Trophoblast cell (in vitro differentiated cells and primary cell): ENCODE measurements around the gene MFSD1.
"Not testable (repeated sequence)": the region's sequence is repeated elsewhere in the genome, so short reads cannot be mapped to it uniquely, and the experiment has no call there.

ENCODE experiments used
- DNase-seq, 2 donors: peaks; one replicate each; pipeline ENCODE4 v3.0.0-alpha.2; 2016
- H2AFZ ChIP-seq: 2 replicates; pipeline ENCODE4 v1.6.1; 2013; ENCODE audit warnings: low read length, moderate library complexity, mild to moderate bottlenecking; ENCODE audit not compliant: insufficient read depth, poor library complexity
- H2AK5ac ChIP-seq: 2 replicates; pipeline ENCODE4 v1.6.1; 2013; ENCODE audit warnings: mild to moderate bottlenecking, low read length
- H2BK120ac ChIP-seq: 2 replicates; pipeline ENCODE4 v1.6.1; 2013; ENCODE audit warnings: low read length, mild to moderate bottlenecking, moderate library complexity; ENCODE audit not compliant: insufficient read depth, poor library complexity
- H2BK12ac ChIP-seq: 2 replicates; pipeline ENCODE4 v1.6.1; 2013; ENCODE audit warnings: mild to moderate bottlenecking, low read length, moderate library complexity
- H2BK5ac ChIP-seq: 2 replicates; pipeline ENCODE4 v1.6.1; 2013; ENCODE audit warnings: low read length, low read depth, moderate library complexity, mild to moderate bottlenecking; ENCODE audit not compliant: poor library complexity
- H3K14ac ChIP-seq: 2 replicates; pipeline ENCODE4 v1.6.1; 2013; ENCODE audit warnings: mild to moderate bottlenecking, low read length
- H3K18ac ChIP-seq: 2 replicates; pipeline ENCODE4 v1.6.1; 2013; ENCODE audit warnings: mild to moderate bottlenecking, low read length
- H3K23ac ChIP-seq: 2 replicates; pipeline ENCODE4 v1.6.1; 2013; ENCODE audit warnings: low read length
- H3K27ac ChIP-seq: 2 replicates; pipeline ENCODE4 v1.5.1; 2013; ENCODE audit warnings: low read depth, mild to moderate bottlenecking, inconsistent platforms, low read length, moderate library complexity
- H3K27me3 ChIP-seq: 2 replicates; pipeline ENCODE4 v1.6.1; 2013; ENCODE audit warnings: inconsistent platforms, mild to moderate bottlenecking, low read length, moderate library complexity; ENCODE audit not compliant: insufficient read depth
- H3K36me3 ChIP-seq, 2 experiments: 1 replicate in 1 of 2; 2 replicates in 1 of 2; pipeline ENCODE4 v1.6.1; 2013; ENCODE audit warnings: low read length in 2 of 2, mild to moderate bottlenecking in 2 of 2, moderate library complexity in 1 of 2; ENCODE audit not compliant: insufficient read depth in 2 of 2, control insufficient read depth in 1 of 2
- H3K4ac ChIP-seq: 2 replicates; pipeline ENCODE4 v1.6.1; 2013; ENCODE audit warnings: low read depth, mild to moderate bottlenecking, low read length, moderate library complexity
- H3K4me1 ChIP-seq, 2 experiments: 1 replicate in 1 of 2; 2 replicates in 1 of 2; pipeline ENCODE4 v1.6.1; 2013; ENCODE audit warnings: low read length in 2 of 2, mild to moderate bottlenecking in 2 of 2, moderate library complexity in 1 of 2; ENCODE audit not compliant: insufficient read depth in 2 of 2, control insufficient read depth in 1 of 2
- H3K4me2 ChIP-seq: 2 replicates; pipeline ENCODE4 v1.6.1; 2013; ENCODE audit warnings: inconsistent platforms, mild to moderate bottlenecking, low read length, moderate library complexity
- H3K4me3 ChIP-seq: 2 replicates; pipeline ENCODE4 v1.5.1; 2013; ENCODE audit warnings: mild to moderate bottlenecking, low read depth, low read length, inconsistent platforms
- H3K79me1 ChIP-seq: one replicate; pipeline ENCODE4 v1.6.1; 2013; ENCODE audit warnings: low read length
- H3K79me2 ChIP-seq: 2 replicates; pipeline ENCODE4 v1.6.1; 2013; ENCODE audit warnings: low read length, mild to moderate bottlenecking; ENCODE audit not compliant: control insufficient read depth, insufficient read depth, poor library complexity
- H3K9ac ChIP-seq: 2 replicates; pipeline ENCODE4 v1.6.1; 2013; ENCODE audit warnings: mild to moderate bottlenecking, low read length
- H3K9me3 ChIP-seq: 2 replicates; pipeline ENCODE4 v1.6.1; 2013; ENCODE audit warnings: low read depth, mild to moderate bottlenecking, control low read depth, inconsistent platforms, low read length; ENCODE audit not compliant: insufficient read depth
- H4K12ac ChIP-seq: 2 replicates; pipeline ENCODE4 v1.6.1; 2013; ENCODE audit warnings: low read depth, mild to moderate bottlenecking, low read length, moderate library complexity
- H4K8ac ChIP-seq: 2 replicates; pipeline ENCODE4 v1.6.1; 2013; ENCODE audit warnings: low read depth, mild to moderate bottlenecking, low read length, moderate library complexity
- H4K91ac ChIP-seq: one replicate; pipeline ENCODE4 v1.6.1; 2013; ENCODE audit warnings: low read depth, mild to moderate bottlenecking, low read length, moderate library complexity
- WGBS: extraction: QIAGEN DNeasy Blood & Tissue Kit; methylation state at CpG from one replicate; pipeline ENCODE4 v1.1.7; 2013; ENCODE audit warnings: missing lambda C conversion rate; ENCODE audit not compliant: insufficient read length, insufficient coverage; ENCODE audit errors: extremely low coverage; 5-methylcytosine and 5-hydroxymethylcytosine counted together

The MFSD1 gene

DNA sequence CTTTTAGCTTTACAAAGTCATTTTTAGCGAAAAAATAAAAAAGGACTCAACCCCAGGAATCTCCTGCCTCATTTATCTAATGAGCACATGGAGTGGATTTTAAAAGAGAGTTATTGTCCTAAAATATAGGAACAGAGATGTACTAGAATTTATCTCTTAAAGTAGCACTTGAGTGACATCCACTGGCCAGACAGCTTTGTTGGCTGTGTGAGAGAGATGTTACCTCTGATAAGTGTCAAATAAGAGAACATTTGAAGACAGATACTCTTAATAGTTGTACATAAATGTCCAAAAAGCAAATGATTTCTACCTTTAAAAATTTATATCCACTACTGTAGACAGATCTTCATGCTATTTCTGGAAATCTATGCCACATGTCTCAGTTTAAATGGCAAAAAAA lies 12.3 kb upstream of the MFSD1 start:
- Histone ChIP-seq H4K8ac (no peak overlapping the region), H2AK5ac (no peak overlapping the region), H3K4me2 (no peak overlapping the region), H3K27me3 (no peaks in the 10 kb centered on the region), H4K91ac (no peak overlapping the region), H3K4ac (no peak overlapping the region), H3K18ac (no peak overlapping the region), H3K4me3 (no peak overlapping the region), H3K23ac (no peak overlapping the region), H3K79me2 (no peaks in the 10 kb centered on the region), H3K9ac (no peak overlapping the region), H3K4me1 (no peaks in the 10 kb centered on the region), H2BK12ac (no peak overlapping the region), H3K79me1 (no peaks in the 10 kb centered on the region), H2BK5ac (no peak overlapping the region), H3K14ac (no peak overlapping the region), H3K36me3 (no peaks in the 10 kb centered on the region), H4K12ac (no peak overlapping the region), H2BK120ac (no peak overlapping the region), H3K9me3 (no peaks in the 10 kb centered on the region), H3K27ac (no peak overlapping the region), H2AFZ (no peak overlapping the region)
- no CpG with 5 or more reads among the region's 1 CpG for WGBS
- peak in 1 of 2 donors; percentile 48 for DNase-seq

DNA sequence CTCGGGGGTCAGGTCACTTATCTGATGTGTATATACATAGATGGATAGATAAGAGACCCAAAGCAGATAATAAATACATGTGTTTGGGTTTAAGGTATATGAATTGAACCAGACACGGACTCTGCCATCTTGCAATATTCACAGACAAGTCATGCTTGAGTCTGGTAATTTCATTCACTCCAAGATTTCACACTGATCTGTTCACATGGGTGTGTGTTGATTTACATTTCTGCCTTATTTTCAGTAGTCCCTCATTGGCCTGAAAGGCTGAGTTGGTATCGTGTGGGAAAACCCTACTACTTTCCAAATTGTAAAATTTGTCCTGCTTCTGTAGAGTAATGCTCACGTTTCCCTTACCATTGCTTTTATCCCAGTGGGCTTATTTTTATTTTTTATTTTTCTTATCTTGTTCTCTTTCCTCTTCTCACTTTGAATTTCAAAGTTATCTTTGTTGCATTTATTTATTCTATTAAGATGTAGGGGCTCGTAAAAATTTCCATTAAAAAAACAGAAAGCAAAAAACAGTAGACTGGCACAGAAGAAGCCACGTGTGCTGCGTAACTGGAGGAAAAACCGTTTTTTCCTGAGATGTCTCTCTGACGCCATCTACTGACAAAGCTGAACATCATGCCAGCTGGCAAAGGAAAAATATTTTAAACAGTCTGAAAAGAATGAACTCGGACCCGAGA lies 10.8 kb upstream of the MFSD1 start:
- no peak overlapping the region for H4K8ac ChIP-seq
- no CpG with 5 or more reads among the region's 11 CpGs for WGBS
- H3K4me2 ChIP-seq: no peak overlapping the region
- H3K79me1 ChIP-seq: no peaks in the 10 kb centered on the region
- H2AK5ac ChIP-seq: no peak overlapping the region
- no peaks in the 10 kb centered on the region for H3K79me2 ChIP-seq
- H3K27ac ChIP-seq: no peak overlapping the region
- H3K9ac ChIP-seq: no peak overlapping the region
- no peak overlapping the region for H2AFZ ChIP-seq
- H3K9me3 ChIP-seq: no peaks in the 10 kb centered on the region
- no peak overlapping the region for H3K4me3 ChIP-seq
- peak in 1 of 2 donors; percentile 81 for DNase-seq
- H3K14ac ChIP-seq: no peak overlapping the region
- no peaks in the 10 kb centered on the region for H3K4me1 ChIP-seq
- no peak overlapping the region for H2BK5ac ChIP-seq
- H3K4ac ChIP-seq: no peak overlapping the region
- no peak overlapping the region for H2BK12ac ChIP-seq
- H3K23ac ChIP-seq: no peak overlapping the region
- H3K18ac ChIP-seq: no peak overlapping the region
- no peaks in the 10 kb centered on the region for H3K36me3 ChIP-seq
- no peak overlapping the region for H4K91ac ChIP-seq
- H4K12ac ChIP-seq: no peak overlapping the region
- H2BK120ac ChIP-seq: no peak overlapping the region
- no peaks in the 10 kb centered on the region for H3K27me3 ChIP-seq

DNA sequence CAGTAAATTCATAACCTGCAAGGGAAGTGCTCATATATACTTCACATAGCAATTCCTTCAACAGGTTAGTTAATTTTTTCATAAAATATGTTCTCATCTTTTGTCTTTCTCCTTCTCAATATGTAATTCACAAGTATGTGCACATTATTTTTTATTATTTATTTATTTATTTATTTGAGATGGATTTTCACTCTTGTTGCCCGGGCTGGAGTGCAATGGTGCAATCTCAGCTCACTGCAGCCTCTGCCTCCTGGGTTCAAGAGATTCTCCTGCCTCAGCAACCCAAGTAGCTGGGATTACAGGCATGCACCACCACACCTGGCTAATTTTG lies 10.3 kb upstream of the MFSD1 start:
- H3K27me3 ChIP-seq, H3K4me3 ChIP-seq, H2BK5ac ChIP-seq, H3K4me2 ChIP-seq, H4K8ac ChIP-seq, H4K12ac ChIP-seq, H3K79me2 ChIP-seq, H3K27ac ChIP-seq, H3K36me3 ChIP-seq, H3K14ac ChIP-seq, DNase-seq, H4K91ac ChIP-seq, H2BK120ac ChIP-seq, H3K9me3 ChIP-seq, H3K23ac ChIP-seq, H2BK12ac ChIP-seq, H3K4me1 ChIP-seq, H2AK5ac ChIP-seq, H3K79me1 ChIP-seq, H3K4ac ChIP-seq, H2AFZ ChIP-seq, H3K9ac ChIP-seq, H3K18ac ChIP-seq: not testable (repeated sequence)
- no CpG with 5 or more reads among the region's 1 CpG for WGBS

DNA sequence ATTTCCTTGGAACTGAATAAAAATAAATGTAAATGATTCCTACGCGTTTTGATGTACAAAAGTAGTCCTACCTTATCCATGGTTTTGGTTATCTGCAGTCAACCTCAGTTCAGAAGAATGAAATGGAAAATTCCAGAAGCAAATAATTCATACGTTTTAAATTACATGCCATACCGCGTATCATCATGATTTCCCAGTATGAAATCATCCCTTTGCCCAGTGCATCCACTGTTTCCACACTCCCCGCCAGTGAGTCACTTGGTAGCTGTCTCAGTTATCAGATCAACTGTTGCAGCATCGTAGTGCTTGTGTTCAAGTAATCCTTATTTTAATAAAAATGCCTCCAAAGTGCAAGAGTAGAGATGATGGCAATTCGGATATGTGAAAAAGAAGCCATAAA lies 9.1 kb upstream of the MFSD1 start:
- no peak overlapping the region for H3K18ac ChIP-seq
- H3K4me3 ChIP-seq: no peak overlapping the region
- H3K9ac ChIP-seq: no peak overlapping the region
- no peak overlapping the region for H4K8ac ChIP-seq
- H3K36me3 ChIP-seq: no peaks in the 10 kb centered on the region
- H3K27me3 ChIP-seq: no peaks in the 10 kb centered on the region
- no peak overlapping the region for H3K27ac ChIP-seq
- no peaks in the 10 kb centered on the region for H3K4me1 ChIP-seq
- WGBS: no CpG with 5 or more reads among the region's 8 CpGs
- H3K14ac ChIP-seq: no peak overlapping the region
- no peak overlapping the region for H3K4ac ChIP-seq
- no peak overlapping the region for H2AFZ ChIP-seq
- H3K79me1 ChIP-seq: no peaks in the 10 kb centered on the region
- no peak overlapping the region for H2BK5ac ChIP-seq
- H4K91ac ChIP-seq: no peak overlapping the region
- H3K4me2 ChIP-seq: no peak overlapping the region
- no peak overlapping the region for H2AK5ac ChIP-seq
- no peak overlapping the region for H4K12ac ChIP-seq
- H3K79me2 ChIP-seq: no peaks in the 10 kb centered on the region
- peak; percentile 74 to 87 for DNase-seq
- H3K23ac ChIP-seq: no peak overlapping the region
- no peak overlapping the region for H2BK12ac ChIP-seq
- H2BK120ac ChIP-seq: no peak overlapping the region
- no peaks in the 10 kb centered on the region for H3K9me3 ChIP-seq
